ENCODE data around the gene PUM1. TPM values are rescaled to one million over a fixed set of nuclear protein-coding genes. Genes with fewer than 3 reads are reported as not detected.
A peak's percentile ranks its signal among the peaks of the same experiment; 100 is the strongest.

The PUM1 gene
- total and polyA plus RNA-seq, 8 donors: 12.9 to 126 (median 78.5) TPM

DNA sequence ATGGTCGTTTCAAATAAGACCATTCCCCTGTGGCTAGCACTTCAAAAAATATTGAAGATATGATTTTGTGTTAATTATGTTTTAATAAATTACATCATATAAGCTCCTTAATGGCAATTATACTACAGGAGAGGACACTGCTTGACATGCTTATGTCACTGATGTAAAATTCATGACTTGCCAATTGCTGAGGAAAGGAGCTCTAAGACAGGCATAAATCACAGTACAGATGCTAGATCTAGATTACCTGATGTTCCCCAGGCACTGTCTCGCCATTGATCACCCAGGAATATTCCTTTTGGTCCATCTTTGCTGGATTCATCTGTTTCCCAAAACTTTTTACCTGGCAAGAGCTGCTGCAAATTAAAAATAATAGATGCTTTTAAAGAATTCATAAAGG lies 58.8 kb downstream of the PUM1 start:
- peaks cover 16 to 75% (median 45%) of the 10 kb centered on the region in 4 donors for H3K4me1 ChIP-seq
- 79 to 88% (median 82%) methylated on average over 2 of the region's 2 CpGs for WGBS, 5 donors
- H3K36me3 ChIP-seq: peaks cover 4 to 45% (median 39%) of the 10 kb centered on the region in 4 donors
- no peaks in the 10 kb centered on the region for H3K9me3 ChIP-seq
- no peaks in the 10 kb centered on the region for H3K27me3 ChIP-seq
- DNase-seq: no peak
- H3K4me3 ChIP-seq: no peak overlapping the region
- H3K27ac ChIP-seq: peak overlapping the region in 1 of 5 donors; percentile 4
- TF ChIP-seq POLR2A (IDR thresholded peaks at IDR 0.05) (no peak), CTCF (IDR thresholded peaks at IDR 0.05) (no peak), POLR2AphosphoS5 (IDR thresholded peaks at IDR 0.05) (no peak), EP300 (IDR thresholded peaks at IDR 0.05) (no peak)
- intact Hi-C loops (cut with DNase I; ENCODE audit: low total_unique reads): no loop called here

- 75 to 84% (median 78%) methylated on average over 6 of the region's 6 CpGs for WGBS, 5 donors
- Histone ChIP-seq H3K36me3 (peaks cover 4 to 45% (median 39%) of the 10 kb centered on the region in 4 donors), H3K27me3 (no peaks in the 10 kb centered on the region), H3K4me1 (peaks cover 10 to 76% (median 42%) of the 10 kb centered on the region in 4 donors), H3K4me3 (no peak overlapping the region), H3K9me3 (no peaks in the 10 kb centered on the region), H3K27ac (no peak overlapping the region)
- TF ChIP-seq EP300 (IDR thresholded peaks at IDR 0.05): no peak
- TF ChIP-seq POLR2A (IDR thresholded peaks at IDR 0.05): no peak
- TF ChIP-seq POLR2AphosphoS5 (IDR thresholded peaks at IDR 0.05): no peak
- TF ChIP-seq CTCF (IDR thresholded peaks at IDR 0.05): no peak
- intact Hi-C loops (cut with DNase I; ENCODE audit: low total_unique reads): no loop called here
- DNase-seq: no peak
Observed at GRCh38 chr1:31005617-31006166, 59.8 kb downstream of the PUM1 start.

- TF ChIP-seq CTCF (IDR thresholded peaks at IDR 0.05) (no peak), POLR2A (IDR thresholded peaks at IDR 0.05) (no peak), POLR2AphosphoS5 (IDR thresholded peaks at IDR 0.05) (no peak), EP300 (IDR thresholded peaks at IDR 0.05) (no peak)
- WGBS, 5 donors: 84 to 92% (median 87%) methylated on average over 3 of the region's 3 CpGs
Observed at GRCh38 chr1:31005198-31005597, 60.3 kb downstream of the PUM1 start.

DNA sequence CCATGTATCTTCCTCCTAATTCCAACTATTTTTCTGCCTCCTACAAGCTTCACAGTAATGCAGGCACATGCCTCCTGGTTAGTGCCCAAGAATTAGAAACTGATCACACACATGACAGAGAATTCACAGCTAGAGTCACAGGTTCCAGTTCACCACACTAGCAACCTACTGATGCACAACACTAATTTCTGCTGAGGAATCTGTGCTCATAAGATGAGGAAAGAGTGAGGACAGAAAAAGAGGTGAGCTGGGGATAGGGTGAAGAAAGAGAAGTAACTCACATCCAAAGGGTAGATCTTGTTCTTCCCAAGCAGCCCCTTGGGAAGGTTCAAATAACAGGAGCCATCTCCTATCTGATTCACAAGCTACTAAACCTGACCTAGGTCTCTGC lies 61.3 kb downstream of the PUM1 start:
- DNase-seq: no peak
- H3K4me3 ChIP-seq: no peak overlapping the region
- TF ChIP-seq CTCF (IDR thresholded peaks at IDR 0.05) (no peak), POLR2AphosphoS5 (IDR thresholded peaks at IDR 0.05) (no peak), EP300 (IDR thresholded peaks at IDR 0.05) (no peak), POLR2A (IDR thresholded peaks at IDR 0.05) (no peak)
- peaks cover 1 to 77% (median 35%) of the 10 kb centered on the region in 4 donors for H3K4me1 ChIP-seq
- no peaks in the 10 kb centered on the region for H3K9me3 ChIP-seq
- no peak overlapping the region for H3K27ac ChIP-seq
- intact Hi-C loops (cut with DNase I; ENCODE audit: low total_unique reads): no loop called here
- H3K36me3 ChIP-seq: peaks cover 4 to 52% (median 39%) of the 10 kb centered on the region in 4 donors
- no peaks in the 10 kb centered on the region for H3K27me3 ChIP-seq

More at GRCh38 chr1:31005198-31005597, 60.3 kb downstream of the PUM1 start:
- no peak for DNase-seq
- H3K27ac ChIP-seq: no peak overlapping the region
- H3K36me3 ChIP-seq: peaks cover 4 to 46% (median 39%) of the 10 kb centered on the region in 4 donors
- H3K4me3 ChIP-seq: no peak overlapping the region
- peaks cover 5 to 76% (median 39%) of the 10 kb centered on the region in 4 donors for H3K4me1 ChIP-seq
- no peaks in the 10 kb centered on the region for H3K27me3 ChIP-seq
- no peaks in the 10 kb centered on the region for H3K9me3 ChIP-seq
- intact Hi-C loops (cut with DNase I; ENCODE audit: low total_unique reads): no loop called here
